ENCODE measurements around the gene KRTAP11-1. TPM values are rescaled to one million over a fixed set of nuclear protein-coding genes. Genes with fewer than 3 reads are reported as not detected.

The KRTAP11-1 gene
- total RNA-seq, 1 donor from 2014 or later = not detected

GRCh38 chr21:30880914-30881313 is 466 bp downstream of the KRTAP11-1 start:
- H3K27ac ChIP-seq (ENCODE audit: low read depth, low read length) = no peak overlapping the region
- H3K27me3 ChIP-seq (ENCODE audit: insufficient read depth, low read length) = no peaks in the 10 kb centered on the region
- Mint-ChIP-seq H3K36me3 (ENCODE audit: low read depth, unreplicated experiment) (no peaks in the 10 kb centered on the region), H3K4me3 (ENCODE audit: unreplicated experiment) (no peak overlapping the region), H3K27ac (ENCODE audit: unreplicated experiment) (no peak overlapping the region), H3K27me3 (ENCODE audit: low read depth, unreplicated experiment) (peaks cover 12% of the 10 kb centered on the region), H3K4me1 (ENCODE audit: low read depth, unreplicated experiment) (peaks cover 5% of the 10 kb centered on the region), H3K9me3 (ENCODE audit: unreplicated experiment) (no peaks in the 10 kb centered on the region)
- no peak overlapping the region for H3K9ac ChIP-seq (ENCODE audit: low read length)
- H3K79me2 ChIP-seq (ENCODE audit: insufficient read depth, low read length) = no peaks in the 10 kb centered on the region
- H3K4me3 ChIP-seq (ENCODE audit: insufficient read depth, low read depth, low read length) = no peak overlapping the region
- no peaks in the 10 kb centered on the region for H4K20me1 ChIP-seq (ENCODE audit: insufficient read depth, low read length)
- no peak overlapping the region for H2AFZ ChIP-seq (ENCODE audit: low read depth, low read length)
- peaks cover 7% of the 10 kb centered on the region for H3K9me3 ChIP-seq (ENCODE audit: insufficient read depth, low read depth, low read length)
- no peak overlapping the region for H3K4me2 ChIP-seq (ENCODE audit: low read length)
- TF ChIP-seq CTCF (IDR thresholded peaks at IDR 0.05; ENCODE audit: insufficient read depth, low read depth, low read length) (no peak), EZH2 (IDR thresholded peaks at IDR 0.05; ENCODE audit: insufficient read depth, low read length) (no peak)
- H3K36me3 ChIP-seq (ENCODE audit: insufficient read depth, low read length) = no peaks in the 10 kb centered on the region
- FAIRE-seq = no peak
- no peaks in the 10 kb centered on the region for H3K4me1 ChIP-seq (ENCODE audit: insufficient read depth, low read length)
- no peak for DNase-seq (ENCODE audit: low read depth)

- Histone ChIP-seq H4K20me1 (ENCODE audit: insufficient read depth, low read length) (no peaks in the 10 kb centered on the region), H3K4me3 (ENCODE audit: insufficient read depth, low read depth, low read length) (no peak overlapping the region), H3K9me3 (ENCODE audit: insufficient read depth, low read depth, low read length) (no peaks in the 10 kb centered on the region), H3K4me2 (ENCODE audit: low read length) (no peak overlapping the region), H3K27ac (ENCODE audit: low read depth, low read length) (no peak overlapping the region), H3K27me3 (ENCODE audit: insufficient read depth, low read length) (no peaks in the 10 kb centered on the region), H3K36me3 (ENCODE audit: insufficient read depth, low read length) (no peaks in the 10 kb centered on the region), H3K4me1 (ENCODE audit: insufficient read depth, low read length) (no peaks in the 10 kb centered on the region), H3K9ac (ENCODE audit: low read length) (no peak overlapping the region), H2AFZ (ENCODE audit: low read depth, low read length) (no peak overlapping the region), H3K79me2 (ENCODE audit: insufficient read depth, low read length) (no peaks in the 10 kb centered on the region)
- H3K9me3 Mint-ChIP-seq (ENCODE audit: unreplicated experiment) = no peaks in the 10 kb centered on the region
- no peaks in the 10 kb centered on the region for H3K27me3 Mint-ChIP-seq (ENCODE audit: low read depth, unreplicated experiment)
- H3K36me3 Mint-ChIP-seq (ENCODE audit: low read depth, unreplicated experiment) = no peaks in the 10 kb centered on the region
- FAIRE-seq (no peak), DNase-seq (ENCODE audit: low read depth) (no peak)
- H3K4me3 Mint-ChIP-seq (ENCODE audit: unreplicated experiment) = no peak overlapping the region
- no peak for TF ChIP-seq CTCF (IDR thresholded peaks at IDR 0.05; ENCODE audit: insufficient read depth, low read depth, low read length)
- no peak for TF ChIP-seq EZH2 (IDR thresholded peaks at IDR 0.05; ENCODE audit: insufficient read depth, low read length)
- H3K4me1 Mint-ChIP-seq (ENCODE audit: low read depth, unreplicated experiment) = no peaks in the 10 kb centered on the region
- H3K27ac Mint-ChIP-seq (ENCODE audit: unreplicated experiment) = no peak overlapping the region
These were observed 6.9 kb downstream of the KRTAP11-1 start for GRCh38 chr21:30874526-30874925.

GRCh38 chr21:30847627-30848500 is 33.5 kb downstream of the KRTAP11-1 start:
- Histone ChIP-seq H2AFZ (ENCODE audit: low read depth, low read length) (no peak overlapping the region), H3K4me3 (ENCODE audit: insufficient read depth, low read depth, low read length) (no peak overlapping the region), H3K9ac (ENCODE audit: low read length) (no peak overlapping the region), H3K4me2 (ENCODE audit: low read length) (no peak overlapping the region), H3K36me3 (ENCODE audit: insufficient read depth, low read length) (no peaks in the 10 kb centered on the region), H3K79me2 (ENCODE audit: insufficient read depth, low read length) (no peaks in the 10 kb centered on the region), H3K4me1 (ENCODE audit: insufficient read depth, low read length) (no peaks in the 10 kb centered on the region), H4K20me1 (ENCODE audit: insufficient read depth, low read length) (no peaks in the 10 kb centered on the region), H3K27ac (ENCODE audit: low read depth, low read length) (no peak overlapping the region), H3K27me3 (ENCODE audit: insufficient read depth, low read length) (no peaks in the 10 kb centered on the region), H3K9me3 (ENCODE audit: insufficient read depth, low read depth, low read length) (peaks cover 3% of the 10 kb centered on the region)
- DNase-seq (ENCODE audit: low read depth) = no peak
- TF ChIP-seq CTCF (IDR thresholded peaks at IDR 0.05; ENCODE audit: insufficient read depth, low read depth, low read length) (no peak), EZH2 (IDR thresholded peaks at IDR 0.05; ENCODE audit: insufficient read depth, low read length) (no peak)
- H3K27me3 Mint-ChIP-seq (ENCODE audit: low read depth, unreplicated experiment) = no peaks in the 10 kb centered on the region
- H3K9me3 Mint-ChIP-seq (ENCODE audit: unreplicated experiment) = peaks cover 4% of the 10 kb centered on the region
- H3K4me1 Mint-ChIP-seq (ENCODE audit: low read depth, unreplicated experiment) = no peaks in the 10 kb centered on the region
- FAIRE-seq = no peak
- H3K27ac Mint-ChIP-seq (ENCODE audit: unreplicated experiment) = no peak overlapping the region
- H3K36me3 Mint-ChIP-seq (ENCODE audit: low read depth, unreplicated experiment) = no peaks in the 10 kb centered on the region
- no peak overlapping the region for H3K4me3 Mint-ChIP-seq (ENCODE audit: unreplicated experiment)
